GM19193 (cell line): ENCODE data around the gene ZDHHC18.

Experiments
- POLR2A ChIP-seq: IDR thresholded peaks from 4 replicates; pipeline ENCODE4 v1.6.1; 2011; ENCODE audit not compliant: insufficient read depth, insufficient read length; ENCODE audit errors: extremely low read depth

Gene ZDHHC18

DNA sequence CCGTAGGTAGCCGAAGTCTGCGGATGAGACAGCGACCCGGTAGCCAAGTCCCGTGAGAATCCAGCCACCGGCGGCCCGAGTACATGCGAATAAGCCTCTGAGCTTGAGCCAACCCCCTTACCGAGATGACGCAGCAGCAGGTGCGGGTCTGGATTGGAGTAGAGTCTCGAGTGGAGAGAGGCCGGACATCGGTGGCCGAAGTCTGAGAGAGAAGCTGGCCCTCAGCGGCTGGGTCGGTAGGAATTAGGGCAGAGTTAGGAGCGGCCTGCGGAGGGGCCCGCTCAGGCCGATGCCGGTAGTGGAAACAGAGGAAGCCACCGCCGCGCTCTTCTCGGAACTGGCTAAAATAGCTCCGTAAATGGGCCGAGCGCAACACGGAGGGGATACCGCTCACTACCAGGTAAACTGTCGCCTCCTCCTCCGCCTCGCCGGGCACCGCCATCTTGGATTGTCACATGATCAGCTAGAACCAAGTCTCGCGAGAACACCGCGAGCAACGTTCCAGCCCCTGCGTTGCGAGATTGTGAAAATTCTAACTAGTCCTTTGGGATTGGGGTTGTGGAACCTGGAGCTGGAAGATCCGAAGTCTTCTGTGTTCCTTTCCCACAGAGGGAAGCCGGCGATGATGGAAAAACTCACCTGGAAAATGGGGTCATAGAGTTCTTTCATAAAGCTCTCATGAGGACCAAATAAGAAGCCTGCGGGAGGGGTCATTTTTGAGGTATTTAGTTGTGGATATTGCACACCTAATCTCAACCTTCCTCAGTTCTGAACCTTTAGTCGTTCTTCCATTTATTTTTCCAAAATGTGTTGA lies 73.7 kb downstream of the ZDHHC18 start, which contains the start of gene GPATCH3:
Gene GPATCH3, minus strand, starts transcription at position 467 of the 814 bp plus-strand sequence. Its CDS starts 25 bp downstream, at position 442.
- peak; percentile 94 for TF ChIP-seq POLR2A

DNA sequence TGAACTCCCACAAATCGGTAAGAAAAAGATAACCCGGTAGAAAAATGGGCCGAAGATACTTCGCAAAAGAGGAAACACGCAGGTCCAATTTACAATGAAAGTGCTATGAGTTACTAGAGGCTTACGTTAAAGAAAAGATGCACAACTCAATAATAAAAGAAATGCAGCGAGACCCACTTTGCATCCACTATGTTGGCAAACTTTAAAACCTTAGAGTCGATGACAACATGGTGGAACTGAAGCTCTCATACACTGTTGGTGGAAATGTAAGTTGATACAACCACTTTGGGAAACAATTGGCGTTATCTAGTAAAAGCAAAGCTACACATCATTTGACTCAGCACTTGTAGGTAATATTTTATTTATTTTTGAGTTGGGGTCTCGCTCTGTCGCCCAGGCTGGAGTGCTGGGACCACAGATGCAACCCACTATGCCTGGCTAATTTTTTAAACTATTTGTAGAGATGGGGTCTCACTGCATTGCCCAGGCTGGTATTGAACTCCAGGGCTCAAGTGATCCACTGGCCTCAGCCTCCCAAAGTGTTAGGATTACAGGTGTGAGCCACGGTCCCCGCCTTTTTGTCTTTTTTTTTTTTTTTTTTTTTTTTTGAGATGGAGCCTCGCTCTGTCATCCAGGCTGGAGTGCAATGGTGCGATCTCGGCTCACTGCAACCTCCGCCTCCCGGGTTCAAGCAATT lies 74.5 kb downstream of the ZDHHC18 start:
- no peak for TF ChIP-seq POLR2A
